Spinal cord (tissue), 10 donors: Measurements from ENCODE around the gene NET1. TPM values are rescaled to one million over a fixed set of nuclear protein-coding genes. Genes with fewer than 3 reads are reported as not detected.
"Not testable (repeated sequence)": the region's sequence is repeated elsewhere in the genome, so short reads cannot be mapped to it uniquely, and the experiment has no call there.

Experiments
- DNase-seq, 6 donors: peaks; one replicate each; pipeline versions ENCODE4 v3.0.0 to v3.0.0-alpha.2; 2013 to 2015; ENCODE audit warnings: low spot score in 6 of 6, low read depth in 4 of 6
- H3K27ac ChIP-seq: one replicate; pipeline ENCODE4 v1.5.1; 2013; ENCODE audit warnings: low read depth, low read length, control low read depth
- H3K27me3 ChIP-seq: one replicate; pipeline ENCODE4 v1.6.1; 2013; ENCODE audit warnings: low read length; ENCODE audit not compliant: control insufficient read depth, insufficient read depth
- H3K36me3 ChIP-seq: one replicate; pipeline ENCODE4 v1.6.1; 2013; ENCODE audit warnings: low read length; ENCODE audit not compliant: control insufficient read depth, insufficient read depth
- H3K4me1 ChIP-seq: one replicate; pipeline ENCODE4 v1.6.1; 2013; ENCODE audit warnings: low read length; ENCODE audit not compliant: control insufficient read depth, insufficient read depth
- H3K4me3 ChIP-seq: one replicate; pipeline ENCODE4 v1.5.1; 2013; ENCODE audit warnings: low read depth, low read length, control low read depth
- H3K9me3 ChIP-seq: one replicate; pipeline ENCODE4 v1.6.1; 2013; ENCODE audit warnings: low read length; ENCODE audit not compliant: control insufficient read depth, insufficient read depth
- WGBS: methylation state at CpG from one replicate; pipeline ENCODE4 v1.1.5; 2013; ENCODE audit warnings: missing lambda C conversion rate; ENCODE audit not compliant: insufficient coverage; 5-methylcytosine and 5-hydroxymethylcytosine counted together
- polyA plus RNA-seq, 2 donors: library from polyadenylated mRNA; unstranded; fragments of 120-200 nt; gene quantifications; one replicate each; pipeline ENCODE4 v1.2.1, GENCODE V29; 2013; ENCODE audit not compliant: insufficient read length in 2 of 2
- total RNA-seq, 2 donors: library from RNA; depleted of rRNA in 1 of 2; stranded (reverse); fragments of 120-200 nt in 1 of 2; fragments of >200 nt in 1 of 2; gene quantifications; one replicate each; pipeline versions ENCODE4 v1.2.3 to v1.2.4, GENCODE V29; 2013 to 2014
- donor health status: healthy.

NET1 gene
- total and polyA plus RNA-seq, 4 donors: 32.4 to 190 (median 77.8) TPM

DNA sequence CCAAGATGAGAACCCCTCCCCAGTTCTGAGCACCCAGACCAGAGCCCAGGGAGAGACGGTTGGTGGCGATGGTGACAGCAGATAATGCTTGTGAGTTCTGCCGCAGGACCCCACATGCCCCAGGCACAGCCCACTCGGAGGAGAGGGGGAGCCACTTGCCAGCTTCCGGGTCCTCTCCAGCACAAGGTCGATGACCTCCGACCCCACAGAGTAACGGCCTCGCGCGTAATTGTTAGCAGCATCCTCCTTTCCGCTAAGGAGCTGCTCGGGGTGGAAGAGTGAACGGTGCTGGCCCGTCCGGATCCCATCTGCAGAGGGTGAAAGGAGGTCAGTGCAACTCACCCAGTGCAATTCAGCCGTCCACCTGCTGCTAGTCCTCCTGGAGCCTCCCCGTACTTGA, 17.2 kb upstream of the NET1 start:
- Histone ChIP-seq H3K27ac (no peak overlapping the region), H3K4me1 (peaks cover 11% of the 10 kb centered on the region), H3K4me3 (no peak overlapping the region), H3K36me3 (no peaks in the 10 kb centered on the region), H3K9me3 (peaks cover 6% of the 10 kb centered on the region), H3K27me3 (peaks cover 8% of the 10 kb centered on the region)
- no peak for DNase-seq
- WGBS: 97% methylated on average over 14 of the region's 18 CpGs

DNA sequence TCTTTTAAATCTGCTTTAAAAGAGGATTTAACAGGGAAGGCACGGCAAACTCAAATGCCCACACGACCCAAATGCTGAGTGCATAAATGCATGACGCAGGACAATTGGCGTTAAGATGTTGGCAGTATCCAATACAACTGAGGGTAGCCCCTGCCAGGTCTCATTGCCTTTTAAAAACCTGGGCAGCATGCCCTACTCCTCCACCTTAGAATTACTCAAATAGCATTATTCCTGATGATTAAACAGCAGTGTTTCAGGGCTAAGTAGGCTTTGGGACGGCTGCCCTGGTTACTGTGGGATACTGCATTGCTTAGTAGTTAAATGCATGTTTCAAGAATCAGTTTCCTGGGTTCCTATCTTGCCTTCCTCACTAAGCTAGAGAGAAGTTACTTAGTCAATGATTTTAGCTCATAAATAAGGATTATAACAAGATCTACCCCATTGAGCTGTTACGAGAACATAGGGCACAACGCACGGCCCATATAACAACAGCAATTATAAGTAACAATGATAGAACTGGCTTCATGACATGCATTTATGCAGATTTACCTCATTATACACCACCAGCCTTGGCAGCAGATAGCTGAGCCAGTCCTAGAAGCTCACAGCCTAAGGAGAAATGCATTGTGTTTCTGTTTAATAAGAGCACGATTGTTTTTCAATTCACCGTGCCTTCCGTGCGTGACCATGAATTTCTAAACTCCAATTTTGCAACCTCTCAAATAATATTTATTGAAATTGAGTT, 15.6 kb upstream of the NET1 start:
- peaks cover 3% of the 10 kb centered on the region for H3K9me3 ChIP-seq

DNA sequence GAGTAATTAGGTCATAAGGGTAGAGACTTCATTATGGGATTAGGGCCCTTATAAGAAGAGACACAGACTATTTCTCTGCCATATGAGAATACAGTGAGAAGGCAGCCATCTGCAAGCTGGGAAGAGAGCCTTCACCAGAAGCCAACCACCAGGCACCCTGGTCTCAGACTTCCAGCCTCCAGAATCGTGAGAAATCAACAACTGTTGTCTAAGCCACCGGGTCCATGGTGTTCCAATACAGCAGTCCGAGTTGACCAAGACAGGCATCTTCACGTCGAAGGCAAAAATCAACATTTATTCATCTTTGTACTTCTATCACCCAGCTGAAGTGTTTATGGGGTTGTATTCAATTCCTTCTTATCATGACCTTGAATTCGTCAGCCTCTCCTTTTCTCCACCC, 13.0 kb upstream of the NET1 start:
- peaks cover 13% of the 10 kb centered on the region for H3K4me1 ChIP-seq
- H3K27me3 ChIP-seq: peaks cover 20% of the 10 kb centered on the region
- 88% methylated on average over 2 of the region's 6 CpGs for WGBS
- no peaks in the 10 kb centered on the region for H3K36me3 ChIP-seq
- no peak overlapping the region for H3K27ac ChIP-seq
- H3K4me3 ChIP-seq: no peak overlapping the region
- H3K9me3 ChIP-seq: no peaks in the 10 kb centered on the region
- DNase-seq: no peak

More for the DNA sequence above, 15.6 kb upstream of the NET1 start:
- no peak overlapping the region for H3K27ac ChIP-seq
- H3K4me3 ChIP-seq: no peak overlapping the region
- H3K4me1 ChIP-seq: peaks cover 13% of the 10 kb centered on the region
- H3K36me3 ChIP-seq: no peaks in the 10 kb centered on the region
- WGBS: no CpG with 5 or more reads among the region's 12 CpGs
- peaks cover 12% of the 10 kb centered on the region for H3K27me3 ChIP-seq
- peak; percentile 61 to 93 (median 70) for DNase-seq

DNA sequence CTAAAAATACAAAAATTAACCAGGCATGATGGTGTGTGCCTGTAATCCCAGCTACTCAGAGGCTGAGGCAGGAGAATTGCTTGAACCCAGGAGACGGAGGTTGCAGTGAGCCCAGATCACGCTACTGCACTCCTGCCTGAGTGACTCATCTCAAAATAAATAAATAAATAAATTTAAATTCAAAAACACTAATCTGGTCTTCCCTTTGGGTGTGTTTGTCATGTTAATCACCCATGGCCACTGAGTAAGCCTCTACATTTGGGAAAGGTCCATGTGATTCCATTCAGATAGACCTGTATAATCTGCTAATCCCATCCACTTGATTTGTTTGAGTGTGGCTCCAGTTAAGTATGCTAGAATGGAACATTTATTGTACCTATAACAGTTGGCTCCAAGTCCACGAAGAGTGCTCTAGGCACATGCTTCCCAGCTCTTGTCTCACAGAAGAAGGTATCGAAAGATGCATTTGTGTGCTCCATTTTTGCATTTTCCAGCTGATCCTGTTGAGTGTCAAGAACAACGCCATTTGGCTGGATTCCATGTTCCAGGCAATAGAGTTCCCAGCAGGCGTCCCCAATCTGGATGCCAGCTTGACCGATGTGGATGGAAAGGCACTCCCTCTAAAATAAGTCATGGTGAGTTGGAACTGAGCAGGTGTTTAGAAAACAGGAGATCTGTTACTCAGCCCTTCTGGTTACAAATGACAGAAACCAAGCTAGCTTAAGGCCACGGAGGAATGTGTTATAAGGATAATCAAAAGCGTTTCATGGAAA, 11.7 kb upstream of the NET1 start:
- DNase-seq: peak in 2 of 6 donors; percentile 36 to 74
- WGBS: 45% methylated on average over 4 of the region's 9 CpGs
- H3K27me3 ChIP-seq: peaks cover 15% of the 10 kb centered on the region
- peaks cover 13% of the 10 kb centered on the region for H3K4me1 ChIP-seq
- H3K4me3 ChIP-seq: no peak overlapping the region
- no peaks in the 10 kb centered on the region for H3K36me3 ChIP-seq
- no peaks in the 10 kb centered on the region for H3K9me3 ChIP-seq
- H3K27ac ChIP-seq: no peak overlapping the region

DNA sequence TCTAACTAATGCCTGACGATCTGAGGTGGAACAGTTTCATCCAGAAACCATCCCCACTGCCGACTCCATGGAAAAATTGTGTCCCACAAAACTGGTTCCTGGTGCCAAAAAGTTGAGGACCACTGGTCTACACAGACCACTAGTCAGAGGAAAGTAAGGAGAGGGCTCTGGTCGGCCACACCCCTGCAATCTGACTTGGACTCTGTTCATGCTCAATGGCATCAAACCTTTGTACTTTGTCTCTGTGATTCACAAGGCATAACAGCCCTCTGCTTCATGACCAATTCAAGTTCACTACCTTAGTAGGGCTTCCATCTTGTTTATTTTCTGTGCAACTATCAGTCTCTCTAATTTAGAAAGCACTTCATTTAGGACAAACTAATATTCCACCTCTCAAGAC, 9.6 kb upstream of the NET1 start:
- Histone ChIP-seq H3K4me3 (no peak overlapping the region), H3K9me3 (no peaks in the 10 kb centered on the region), H3K36me3 (no peaks in the 10 kb centered on the region), H3K27me3 (peaks cover 15% of the 10 kb centered on the region), H3K27ac (no peak overlapping the region), H3K4me1 (peaks cover 3% of the 10 kb centered on the region)
- DNase-seq: no peak
- WGBS: 100% methylated on average over 1 of the region's 3 CpGs

DNA sequence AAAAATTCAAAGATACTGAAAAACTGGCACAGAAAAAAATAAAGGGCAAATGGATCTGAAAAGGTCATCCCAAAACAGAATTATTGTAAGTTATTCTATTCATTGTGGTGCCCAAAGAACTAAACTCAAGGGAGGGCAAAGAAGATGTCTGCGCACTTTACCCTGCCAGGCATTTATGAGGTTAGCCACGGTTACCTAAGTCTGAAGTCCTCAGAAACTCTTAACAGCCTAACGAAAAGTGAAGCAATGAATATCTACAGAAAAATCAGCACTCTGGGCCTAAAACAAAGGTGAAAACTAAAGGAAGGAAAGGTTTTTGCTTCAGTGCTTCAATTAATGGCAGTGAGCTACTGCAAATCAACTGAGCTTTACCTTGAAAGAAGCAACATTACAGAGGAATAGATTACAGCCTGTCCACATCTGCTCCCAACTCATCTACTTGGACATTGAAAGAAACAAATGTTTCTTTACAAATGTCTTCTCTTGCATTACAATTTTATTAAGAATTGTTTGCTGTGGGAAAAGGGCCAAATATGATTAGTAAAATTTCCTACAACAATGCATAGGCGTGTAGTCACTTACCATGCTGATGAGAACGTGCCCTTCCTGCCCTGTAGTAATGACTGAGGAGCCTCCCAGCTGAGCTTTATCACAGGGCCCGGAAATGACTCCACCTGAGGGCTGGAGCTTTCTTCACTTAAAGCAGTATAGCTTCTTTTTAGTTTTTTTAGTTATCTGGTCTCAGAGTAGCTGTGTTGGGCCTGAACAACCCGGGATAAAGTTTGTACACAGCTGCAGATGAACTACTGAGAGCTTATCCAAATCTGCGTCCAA, 7.9 kb upstream of the NET1 start, which contains the start of gene TUBAL3:
TUBAL3 (minus strand) TSS at position 621 of the 834 bp plus-strand sequence; CDS start at position 585, 36 bp downstream.
- no peak for DNase-seq
- no CpG with 5 or more reads among the region's 8 CpGs for WGBS
- Histone ChIP-seq H3K4me1 (peaks cover 2% of the 10 kb centered on the region), H3K27ac (no peak within 1 kb of the TSS), H3K9me3 (no peaks in the 10 kb centered on the region), H3K36me3 (no peaks in the 10 kb centered on the region), H3K4me3 (no peak within 1 kb of the TSS), H3K27me3 (peaks cover 12% of the 10 kb centered on the region)

DNA sequence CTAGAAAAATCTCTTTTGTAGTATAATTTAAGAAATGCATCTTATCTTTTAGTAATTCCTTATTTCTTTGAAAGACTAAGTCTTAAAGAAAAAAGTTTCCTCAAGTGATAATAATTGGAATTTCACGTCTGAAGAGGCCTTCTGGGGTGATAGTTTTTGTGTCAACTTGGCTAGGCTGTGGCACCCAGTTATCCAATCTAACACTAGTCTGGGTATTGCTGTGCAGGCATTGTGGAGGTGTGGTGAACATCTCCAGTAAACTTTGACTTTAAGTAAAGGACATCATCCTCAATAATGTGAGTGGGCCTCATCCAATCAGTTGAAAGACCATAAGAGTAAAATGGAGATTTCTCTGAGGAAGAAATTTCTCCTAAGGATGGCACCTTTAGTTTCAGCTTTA, 5.4 kb upstream of the NET1 start:
- no peaks in the 10 kb centered on the region for H3K36me3 ChIP-seq
- DNase-seq: no peak
- no peak overlapping the region for H3K27ac ChIP-seq
- no peaks in the 10 kb centered on the region for H3K4me1 ChIP-seq
- no CpG with 5 or more reads among the region's 1 CpG for WGBS
- H3K4me3 ChIP-seq: no peak overlapping the region
- H3K9me3 ChIP-seq: no peaks in the 10 kb centered on the region
- peaks cover 11% of the 10 kb centered on the region for H3K27me3 ChIP-seq

DNA sequence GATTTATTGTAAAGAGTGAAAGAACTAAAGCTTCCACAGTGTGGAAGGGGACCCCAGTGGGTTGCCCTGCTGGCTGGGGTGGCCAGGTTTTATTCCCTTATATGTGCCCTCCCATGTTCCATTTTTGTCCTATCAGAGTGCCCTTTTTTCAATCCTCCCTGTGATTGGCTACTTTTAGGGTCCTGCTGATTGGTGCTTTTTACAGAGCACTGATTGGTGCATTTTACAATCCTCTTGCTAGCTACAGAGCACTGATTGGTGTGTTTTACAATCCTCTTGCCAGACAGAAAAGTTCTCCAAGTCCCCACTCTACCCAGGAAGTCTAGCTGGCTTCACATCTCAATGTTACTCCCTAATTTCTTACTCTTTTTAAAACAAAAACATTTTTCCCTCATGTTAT, 1.6 kb upstream of the NET1 start:
- H3K9me3 ChIP-seq, DNase-seq, H3K4me3 ChIP-seq, H3K36me3 ChIP-seq, H3K27me3 ChIP-seq, H3K4me1 ChIP-seq, H3K27ac ChIP-seq: not testable (repeated sequence)

DNA sequence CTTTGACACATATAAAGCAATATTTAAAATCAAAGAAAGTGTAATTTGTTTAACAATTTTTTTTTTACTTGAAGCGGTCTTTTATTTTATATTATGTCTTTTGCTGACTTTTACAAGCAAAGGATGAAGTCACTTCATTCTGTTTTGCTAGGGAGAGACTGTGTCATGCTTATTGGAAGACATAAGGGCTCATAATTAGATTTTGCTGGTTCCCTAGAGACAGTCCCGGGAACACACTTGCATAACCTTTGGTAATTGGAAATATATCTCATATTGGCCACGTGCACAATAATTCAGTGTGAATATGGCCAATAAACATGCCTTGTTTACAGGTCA, 448 bp upstream of the NET1 start:
- no peaks in the 10 kb centered on the region for H3K9me3 ChIP-seq
- peaks cover 2% of the 10 kb centered on the region for H3K27me3 ChIP-seq
- no CpG with 5 or more reads among the region's 3 CpGs for WGBS
- no peaks in the 10 kb centered on the region for H3K4me1 ChIP-seq
- H3K36me3 ChIP-seq: no peaks in the 10 kb centered on the region
- H3K27ac ChIP-seq: no peak overlapping the region
- peak overlapping the region; percentile 63 for H3K4me3 ChIP-seq
- no peak for DNase-seq
